T-helper 2 cell treated with Interferon-gamma antibody and Interleukin-4, amounts not matched to agents 5 μg/mL and 100 μg/mL, for 36 hours (primary cell): ENCODE results near the gene AHSP.
"Not testable (repeated sequence)": the region's sequence is repeated elsewhere in the genome, so short reads cannot be mapped to it uniquely, and the experiment has no call there.

Source experiments
- DNase-seq: peaks from one replicate; pipeline ENCODE4 v3.0.0; 2021; ENCODE audit warnings: low spot score
- H3K27ac Mint-ChIP-seq: one replicate; pipeline ENCODE4 v1.8.0; 2021; ENCODE audit warnings: mild to moderate bottlenecking, mixed read lengths
- H3K27me3 Mint-ChIP-seq: one replicate; pipeline ENCODE4 v1.8.0; 2021; ENCODE audit warnings: low read depth, mixed read lengths
- H3K36me3 Mint-ChIP-seq: one replicate; pipeline ENCODE4 v1.8.0; 2021; ENCODE audit warnings: low read depth, mixed read lengths
- H3K4me1 Mint-ChIP-seq: one replicate; pipeline ENCODE4 v1.8.0; 2021; ENCODE audit warnings: low read depth, mixed read lengths
- H3K4me3 Mint-ChIP-seq: one replicate; pipeline ENCODE4 v1.8.0; 2022; ENCODE audit warnings: mild to moderate bottlenecking, moderate library complexity, mixed read lengths
- H3K9me3 Mint-ChIP-seq: one replicate; pipeline ENCODE4 v1.8.0; 2021; ENCODE audit warnings: mixed read lengths

The AHSP gene

GRCh38 chr16:31507929-31508705 lies 19.6 kb upstream of the AHSP start, which contains the start of gene RUSF1:
Gene RUSF1 (minus strand): TSS chr16:31508391. CDS start chr16:31508373, 18 bp downstream.
- Mint-ChIP-seq H3K36me3 (peaks cover 13% of the 10 kb centered on the region), H3K4me3 (peak within 1 kb of the TSS; percentile 93), H3K27me3 (no peaks in the 10 kb centered on the region), H3K4me1 (peaks cover 38% of the 10 kb centered on the region), H3K9me3 (no peaks in the 10 kb centered on the region), H3K27ac (peak within 1 kb of the TSS; percentile 90)
- peak; percentile 87 for DNase-seq

GRCh38 chr16:31508706-31509195 lies 18.9 kb upstream of the AHSP start:
- H3K4me1 Mint-ChIP-seq, result peaks cover 38% of the 10 kb centered on the region
- no peaks in the 10 kb centered on the region for H3K27me3 Mint-ChIP-seq
- peak overlapping the region; percentile 90 for H3K27ac Mint-ChIP-seq
- peaks cover 13% of the 10 kb centered on the region for H3K36me3 Mint-ChIP-seq
- no peak for DNase-seq
- no peaks in the 10 kb centered on the region for H3K9me3 Mint-ChIP-seq
- H3K4me3 Mint-ChIP-seq, result peak overlapping the region; percentile 93

GRCh38 chr16:31513126-31513525 lies 14.6 kb upstream of the AHSP start:
- Mint-ChIP-seq H3K27ac (no peak overlapping the region), H3K9me3 (no peaks in the 10 kb centered on the region), H3K27me3 (peaks cover 6% of the 10 kb centered on the region), H3K4me3 (no peak overlapping the region), H3K36me3 (peaks cover 8% of the 10 kb centered on the region), H3K4me1 (peaks cover 7% of the 10 kb centered on the region)
- no peak for DNase-seq

- H3K9me3 Mint-ChIP-seq, result no peaks in the 10 kb centered on the region
- no peak overlapping the region for H3K27ac Mint-ChIP-seq
- no peak overlapping the region for H3K4me3 Mint-ChIP-seq
- peaks cover 5% of the 10 kb centered on the region for H3K4me1 Mint-ChIP-seq
- peaks cover 4% of the 10 kb centered on the region for H3K36me3 Mint-ChIP-seq
- DNase-seq, result no peak
- H3K27me3 Mint-ChIP-seq, result peaks cover 6% of the 10 kb centered on the region
Observed at GRCh38 chr16:31513884-31514283, 13.8 kb upstream of the AHSP start.

GRCh38 chr16:31517800-31518402 lies 9.8 kb upstream of the AHSP start:
- Mint-ChIP-seq H3K4me1 (no peaks in the 10 kb centered on the region), H3K9me3 (no peaks in the 10 kb centered on the region), H3K4me3 (no peak overlapping the region), H3K27me3 (peaks cover 6% of the 10 kb centered on the region), H3K27ac (no peak overlapping the region), H3K36me3 (no peaks in the 10 kb centered on the region)
- DNase-seq, result no peak

GRCh38 chr16:31519759-31520431 lies 7.8 kb upstream of the AHSP start:
- H3K4me1 Mint-ChIP-seq, result no peaks in the 10 kb centered on the region
- H3K4me3 Mint-ChIP-seq, result no peak overlapping the region
- no peaks in the 10 kb centered on the region for H3K36me3 Mint-ChIP-seq
- peaks cover 6% of the 10 kb centered on the region for H3K27me3 Mint-ChIP-seq
- H3K27ac Mint-ChIP-seq, result no peak overlapping the region
- no peaks in the 10 kb centered on the region for H3K9me3 Mint-ChIP-seq
- DNase-seq, result no peak

GRCh38 chr16:31521368-31521767 lies 6.3 kb upstream of the AHSP start:
- no peaks in the 10 kb centered on the region for H3K36me3 Mint-ChIP-seq

GRCh38 chr16:31522071-31522470 lies 5.6 kb upstream of the AHSP start:
- DNase-seq, result no peak

More at GRCh38 chr16:31521368-31521767, 6.3 kb upstream of the AHSP start:
- H3K9me3 Mint-ChIP-seq, result no peaks in the 10 kb centered on the region
- H3K27ac Mint-ChIP-seq, result no peak overlapping the region
- peaks cover 2% of the 10 kb centered on the region for H3K27me3 Mint-ChIP-seq
- no peak overlapping the region for H3K4me3 Mint-ChIP-seq
- DNase-seq, result no peak
- H3K4me1 Mint-ChIP-seq, result no peaks in the 10 kb centered on the region

GRCh38 chr16:31523768-31524167 lies 3.9 kb upstream of the AHSP start:
- H3K4me1 Mint-ChIP-seq, DNase-seq, H3K27ac Mint-ChIP-seq, H3K4me3 Mint-ChIP-seq, H3K9me3 Mint-ChIP-seq, H3K36me3 Mint-ChIP-seq: not testable (repeated sequence)
- peaks cover 11% of the 10 kb centered on the region for H3K27me3 Mint-ChIP-seq

More at GRCh38 chr16:31522071-31522470, 5.6 kb upstream of the AHSP start:
- no peak overlapping the region for H3K27ac Mint-ChIP-seq
- H3K36me3 Mint-ChIP-seq, result no peaks in the 10 kb centered on the region
- no peaks in the 10 kb centered on the region for H3K9me3 Mint-ChIP-seq
- no peaks in the 10 kb centered on the region for H3K4me1 Mint-ChIP-seq
- no peaks in the 10 kb centered on the region for H3K27me3 Mint-ChIP-seq
- no peak overlapping the region for H3K4me3 Mint-ChIP-seq

GRCh38 chr16:31525113-31525512 lies 2.6 kb upstream of the AHSP start:
- H3K27ac Mint-ChIP-seq, result no peak overlapping the region
- DNase-seq, result no peak
- peaks cover 22% of the 10 kb centered on the region for H3K27me3 Mint-ChIP-seq
- no peaks in the 10 kb centered on the region for H3K36me3 Mint-ChIP-seq
- no peaks in the 10 kb centered on the region for H3K4me1 Mint-ChIP-seq
- H3K9me3 Mint-ChIP-seq, result no peaks in the 10 kb centered on the region
- H3K4me3 Mint-ChIP-seq, result no peak overlapping the region

- no peak for DNase-seq
- Mint-ChIP-seq H3K27ac (no peak overlapping the region), H3K9me3 (no peaks in the 10 kb centered on the region), H3K36me3 (no peaks in the 10 kb centered on the region), H3K4me1 (no peaks in the 10 kb centered on the region), H3K27me3 (peaks cover 27% of the 10 kb centered on the region), H3K4me3 (no peak overlapping the region)
Observed at GRCh38 chr16:31528523-31529107, 915 bp downstream of the AHSP start.

- no peak for DNase-seq
- Mint-ChIP-seq H3K27me3 (peaks cover 30% of the 10 kb centered on the region), H3K27ac (no peak overlapping the region), H3K9me3 (no peaks in the 10 kb centered on the region), H3K36me3 (no peaks in the 10 kb centered on the region), H3K4me3 (no peak overlapping the region), H3K4me1 (no peaks in the 10 kb centered on the region)
Observed at GRCh38 chr16:31529108-31529936, 1.6 kb downstream of the AHSP start.

- Mint-ChIP-seq H3K27ac (no peak overlapping the region), H3K27me3 (peaks cover 31% of the 10 kb centered on the region), H3K9me3 (no peaks in the 10 kb centered on the region), H3K36me3 (no peaks in the 10 kb centered on the region), H3K4me1 (no peaks in the 10 kb centered on the region), H3K4me3 (no peak overlapping the region)
- no peak for DNase-seq
Observed at GRCh38 chr16:31529937-31530312, 2.2 kb downstream of the AHSP start.
